GM18858 (cell line): ENCODE results near the gene CD52.

Experiments
- ATAC-seq: cut with Tn5 transposase; IDR thresholded peaks from one replicate; pipeline ENCODE4 v1.9.1; 2021; ENCODE audit not compliant: unreplicated experiment

The CD52 gene

GRCh38 chr1:26317612-26318337 is at the start of gene CD52:
Gene CD52 (plus strand): TSS chr1:26317958. CDS start chr1:26318018, 60 bp downstream.
- no peak for ATAC-seq

- no peak for ATAC-seq
Observed at GRCh38 chr1:26268290-26269197, 49.2 kb upstream of the CD52 start.

- ATAC-seq = no peak
Observed at GRCh38 chr1:26269198-26269550, 48.6 kb upstream of the CD52 start.

GRCh38 chr1:26274801-26275425 is 42.8 kb upstream of the CD52 start:
- ATAC-seq = no peak

- ATAC-seq = no peak
Observed at GRCh38 chr1:26275580-26276431, 42.0 kb upstream of the CD52 start.

- no peak for ATAC-seq
Observed at GRCh38 chr1:26276432-26276838, 41.3 kb upstream of the CD52 start.

- no peak for ATAC-seq
Observed at GRCh38 chr1:26277261-26277661, 40.5 kb upstream of the CD52 start.

- no peak for ATAC-seq
Observed at GRCh38 chr1:26277719-26278118, 40.0 kb upstream of the CD52 start.

- ATAC-seq = no peak
Observed at GRCh38 chr1:26278303-26278702, 39.5 kb upstream of the CD52 start.

- no peak for ATAC-seq
Observed at GRCh38 chr1:26278724-26279455, 38.9 kb upstream of the CD52 start.

- no peak for ATAC-seq
Observed at GRCh38 chr1:26279456-26280332, 38.1 kb upstream of the CD52 start, which contains the start of gene SH3BGRL3. Gene SH3BGRL3 (plus strand): TSS chr1:26280086. CDS start chr1:26280156, 70 bp downstream.

- no peak for ATAC-seq
Observed at GRCh38 chr1:26280333-26281042, 37.3 kb upstream of the CD52 start.

- no peak for ATAC-seq
Observed at GRCh38 chr1:26281091-26281958, 36.4 kb upstream of the CD52 start.

GRCh38 chr1:26281971-26282370 is 35.8 kb upstream of the CD52 start:
- ATAC-seq = no peak

- ATAC-seq = no peak
Observed at GRCh38 chr1:26282401-26282918, 35.3 kb upstream of the CD52 start.

- ATAC-seq = no peak
Observed at GRCh38 chr1:26283279-26283853, 34.4 kb upstream of the CD52 start.
